Measurements from ENCODE around the gene ZNF618. TPM values are rescaled to one million over a fixed set of nuclear protein-coding genes. Genes with fewer than 3 reads are reported as not detected.

ZNF618 gene
- total RNA-seq, 1 experiment from 2014 or later: not detected

- Histone ChIP-seq H3K27ac (ENCODE audit: low read length) (no peak overlapping the region), H3K9ac (ENCODE audit: low read length) (no peak overlapping the region), H3K9me2 (replicated peaks; ENCODE audit: insufficient read depth, low read length) (no peaks in the 10 kb centered on the region), H3K4me1 (ENCODE audit: low read length) (no peaks in the 10 kb centered on the region), H3K9me3 (ENCODE audit: low read length) (no peaks in the 10 kb centered on the region), H3K79me2 (ENCODE audit: low read length) (no peaks in the 10 kb centered on the region), H4K20me1 (ENCODE audit: insufficient read depth, low read depth, low read length) (no peaks in the 10 kb centered on the region), H3K4me2 (ENCODE audit: low read depth, low read length, poor library complexity, severe bottlenecking) (no peak overlapping the region), H3K4me3 (ENCODE audit: low read length) (no peak overlapping the region), H2AFZ (ENCODE audit: low read length) (no peak overlapping the region), H3K27me3 (ENCODE audit: low read length) (no peaks in the 10 kb centered on the region), H3K36me3 (ENCODE audit: insufficient read depth, low read length) (no peaks in the 10 kb centered on the region)
- no peak for DNase-seq
Measured at GRCh38 chr9:114051706-114052105, 175.6 kb downstream of the ZNF618 start.

GRCh38 chr9:114053246-114054005 is 177.3 kb downstream of the ZNF618 start:
- no peaks in the 10 kb centered on the region for H3K79me2 ChIP-seq (ENCODE audit: low read length)
- no peak overlapping the region for H2AFZ ChIP-seq (ENCODE audit: low read length)
- no peak overlapping the region for H3K4me3 ChIP-seq (ENCODE audit: low read length)
- no peaks in the 10 kb centered on the region for H4K20me1 ChIP-seq (ENCODE audit: insufficient read depth, low read depth, low read length)
- H3K27me3 ChIP-seq (ENCODE audit: low read length): no peaks in the 10 kb centered on the region
- H3K9me2 ChIP-seq (replicated peaks; ENCODE audit: insufficient read depth, low read length): no peaks in the 10 kb centered on the region
- H3K36me3 ChIP-seq (ENCODE audit: insufficient read depth, low read length): no peaks in the 10 kb centered on the region
- no peak for DNase-seq
- H3K27ac ChIP-seq (ENCODE audit: low read length): no peak overlapping the region
- H3K9me3 ChIP-seq (ENCODE audit: low read length): no peaks in the 10 kb centered on the region
- no peak overlapping the region for H3K4me2 ChIP-seq (ENCODE audit: low read depth, low read length, poor library complexity, severe bottlenecking)
- H3K9ac ChIP-seq (ENCODE audit: low read length): no peak overlapping the region
- no peaks in the 10 kb centered on the region for H3K4me1 ChIP-seq (ENCODE audit: low read length)

GRCh38 chr9:114054191-114054690 is 178.1 kb downstream of the ZNF618 start:
- H4K20me1 ChIP-seq (ENCODE audit: insufficient read depth, low read depth, low read length): no peaks in the 10 kb centered on the region
- H3K4me1 ChIP-seq (ENCODE audit: low read length): no peaks in the 10 kb centered on the region
- H3K36me3 ChIP-seq (ENCODE audit: insufficient read depth, low read length): no peaks in the 10 kb centered on the region
- DNase-seq: no peak
- no peaks in the 10 kb centered on the region for H3K9me2 ChIP-seq (replicated peaks; ENCODE audit: insufficient read depth, low read length)
- H2AFZ ChIP-seq (ENCODE audit: low read length): no peak overlapping the region
- H3K27ac ChIP-seq (ENCODE audit: low read length): no peak overlapping the region
- no peaks in the 10 kb centered on the region for H3K27me3 ChIP-seq (ENCODE audit: low read length)
- no peak overlapping the region for H3K4me3 ChIP-seq (ENCODE audit: low read length)
- no peak overlapping the region for H3K4me2 ChIP-seq (ENCODE audit: low read depth, low read length, poor library complexity, severe bottlenecking)
- H3K9me3 ChIP-seq (ENCODE audit: low read length): no peaks in the 10 kb centered on the region
- no peak overlapping the region for H3K9ac ChIP-seq (ENCODE audit: low read length)
- H3K79me2 ChIP-seq (ENCODE audit: low read length): no peaks in the 10 kb centered on the region

GRCh38 chr9:114055061-114055460 is 179.0 kb downstream of the ZNF618 start:
- Histone ChIP-seq H3K9me2 (replicated peaks; ENCODE audit: insufficient read depth, low read length) (no peaks in the 10 kb centered on the region), H4K20me1 (ENCODE audit: insufficient read depth, low read depth, low read length) (no peaks in the 10 kb centered on the region), H3K9me3 (ENCODE audit: low read length) (no peaks in the 10 kb centered on the region), H3K27me3 (ENCODE audit: low read length) (no peaks in the 10 kb centered on the region), H2AFZ (ENCODE audit: low read length) (no peak overlapping the region), H3K36me3 (ENCODE audit: insufficient read depth, low read length) (no peaks in the 10 kb centered on the region), H3K27ac (ENCODE audit: low read length) (no peak overlapping the region), H3K9ac (ENCODE audit: low read length) (no peak overlapping the region), H3K4me3 (ENCODE audit: low read length) (no peak overlapping the region), H3K4me2 (ENCODE audit: low read depth, low read length, poor library complexity, severe bottlenecking) (no peak overlapping the region), H3K79me2 (ENCODE audit: low read length) (no peaks in the 10 kb centered on the region), H3K4me1 (ENCODE audit: low read length) (no peaks in the 10 kb centered on the region)
- DNase-seq: no peak

GRCh38 chr9:114055894-114056293 is 179.8 kb downstream of the ZNF618 start:
- no peaks in the 10 kb centered on the region for H3K9me2 ChIP-seq (replicated peaks; ENCODE audit: insufficient read depth, low read length)
- no peak overlapping the region for H3K4me3 ChIP-seq (ENCODE audit: low read length)
- no peaks in the 10 kb centered on the region for H3K9me3 ChIP-seq (ENCODE audit: low read length)
- no peak for DNase-seq
- H3K79me2 ChIP-seq (ENCODE audit: low read length): no peaks in the 10 kb centered on the region
- no peak overlapping the region for H3K9ac ChIP-seq (ENCODE audit: low read length)
- no peak overlapping the region for H2AFZ ChIP-seq (ENCODE audit: low read length)
- H4K20me1 ChIP-seq (ENCODE audit: insufficient read depth, low read depth, low read length): no peaks in the 10 kb centered on the region
- no peaks in the 10 kb centered on the region for H3K27me3 ChIP-seq (ENCODE audit: low read length)
- H3K4me2 ChIP-seq (ENCODE audit: low read depth, low read length, poor library complexity, severe bottlenecking): no peak overlapping the region
- no peaks in the 10 kb centered on the region for H3K36me3 ChIP-seq (ENCODE audit: insufficient read depth, low read length)
- no peak overlapping the region for H3K27ac ChIP-seq (ENCODE audit: low read length)
- no peaks in the 10 kb centered on the region for H3K4me1 ChIP-seq (ENCODE audit: low read length)

- Histone ChIP-seq H2AFZ (ENCODE audit: low read length) (no peak overlapping the region), H3K9ac (ENCODE audit: low read length) (no peak overlapping the region), H3K27me3 (ENCODE audit: low read length) (no peaks in the 10 kb centered on the region), H3K36me3 (ENCODE audit: insufficient read depth, low read length) (no peaks in the 10 kb centered on the region), H3K4me1 (ENCODE audit: low read length) (no peaks in the 10 kb centered on the region), H3K27ac (ENCODE audit: low read length) (no peak overlapping the region), H3K9me2 (replicated peaks; ENCODE audit: insufficient read depth, low read length) (no peaks in the 10 kb centered on the region), H3K79me2 (ENCODE audit: low read length) (no peaks in the 10 kb centered on the region), H3K4me3 (ENCODE audit: low read length) (no peak overlapping the region), H4K20me1 (ENCODE audit: insufficient read depth, low read depth, low read length) (no peaks in the 10 kb centered on the region), H3K4me2 (ENCODE audit: low read depth, low read length, poor library complexity, severe bottlenecking) (no peak overlapping the region), H3K9me3 (ENCODE audit: low read length) (no peaks in the 10 kb centered on the region)
- no peak for DNase-seq
Measured at GRCh38 chr9:114056527-114056926, 180.4 kb downstream of the ZNF618 start.

- H3K9ac ChIP-seq (ENCODE audit: low read length): no peak overlapping the region
- H3K79me2 ChIP-seq (ENCODE audit: low read length): no peaks in the 10 kb centered on the region
- no peaks in the 10 kb centered on the region for H4K20me1 ChIP-seq (ENCODE audit: insufficient read depth, low read depth, low read length)
- H3K9me2 ChIP-seq (replicated peaks; ENCODE audit: insufficient read depth, low read length): no peaks in the 10 kb centered on the region
- no peak overlapping the region for H3K4me2 ChIP-seq (ENCODE audit: low read depth, low read length, poor library complexity, severe bottlenecking)
- H3K4me3 ChIP-seq (ENCODE audit: low read length): no peak overlapping the region
- H3K4me1 ChIP-seq (ENCODE audit: low read length): no peaks in the 10 kb centered on the region
- no peaks in the 10 kb centered on the region for H3K9me3 ChIP-seq (ENCODE audit: low read length)
- H3K27me3 ChIP-seq (ENCODE audit: low read length): no peaks in the 10 kb centered on the region
- no peak for DNase-seq
- no peaks in the 10 kb centered on the region for H3K36me3 ChIP-seq (ENCODE audit: insufficient read depth, low read length)
- no peak overlapping the region for H2AFZ ChIP-seq (ENCODE audit: low read length)
- no peak overlapping the region for H3K27ac ChIP-seq (ENCODE audit: low read length)
Measured at GRCh38 chr9:114057161-114057885, 181.2 kb downstream of the ZNF618 start.

- Histone ChIP-seq H3K36me3 (ENCODE audit: insufficient read depth, low read length) (no peaks in the 10 kb centered on the region), H3K4me3 (ENCODE audit: low read length) (no peak overlapping the region), H3K4me1 (ENCODE audit: low read length) (no peaks in the 10 kb centered on the region), H3K27ac (ENCODE audit: low read length) (no peak overlapping the region), H3K27me3 (ENCODE audit: low read length) (no peaks in the 10 kb centered on the region), H3K4me2 (ENCODE audit: low read depth, low read length, poor library complexity, severe bottlenecking) (no peak overlapping the region), H3K79me2 (ENCODE audit: low read length) (no peaks in the 10 kb centered on the region), H4K20me1 (ENCODE audit: insufficient read depth, low read depth, low read length) (no peaks in the 10 kb centered on the region), H2AFZ (ENCODE audit: low read length) (no peak overlapping the region), H3K9ac (ENCODE audit: low read length) (no peak overlapping the region), H3K9me3 (ENCODE audit: low read length) (no peaks in the 10 kb centered on the region), H3K9me2 (replicated peaks; ENCODE audit: insufficient read depth, low read length) (no peaks in the 10 kb centered on the region)
- no peak for DNase-seq
Measured at GRCh38 chr9:114058688-114059046, 182.6 kb downstream of the ZNF618 start.

Data from Karpas-422 (cell line).